Measurements from ENCODE around the gene CATSPERD. TPM values are rescaled to one million over a fixed set of nuclear protein-coding genes. Genes with fewer than 3 reads are reported as not detected.

CATSPERD gene
- total and polyA plus RNA-seq, 2 of the 4 experiments (the other 2 are of a cell fraction): not detected

- no peak for TF ChIP-seq NFE2L2 (IDR thresholded peaks at IDR 0.05; ENCODE audit: low read depth, low read length)
- no peak for TF ChIP-seq SMC3 (IDR thresholded peaks at IDR 0.05; ENCODE audit: low read depth, low read length)
- TF ChIP-seq ELK1 (IDR thresholded peaks at IDR 0.05; ENCODE audit: borderline replicate concordance, low read depth, low read length): no peak
These were observed 64.2 kb downstream of the CATSPERD start, which contains the start of gene PRR22 (continued) for GRCh38 chr19:5784581-5785147.

GRCh38 chr19:5785423-5785822 lies 65.0 kb downstream of the CATSPERD start:
- CTCF ChIA-PET: no interaction called here
- Histone ChIP-seq H3K9me3 (ENCODE audit: control insufficient read depth, insufficient read depth, low read length) (no peaks in the 10 kb centered on the region), H3K14ac (replicated peaks; ENCODE audit: low read depth, low read length) (no peak overlapping the region), H2AK5ac (ENCODE audit: low read depth, low read length) (no peak overlapping the region), H2AFZ (replicated peaks; ENCODE audit: low read length, poor library complexity) (no peak overlapping the region), H3K79me1 (ENCODE audit: low read depth in 1 of 2, low read length in 2 of 2) (peaks cover 0 to 11% of the 10 kb centered on the region in 2 experiments; a peak in 2 of 4 replicates), H2BK20ac (ENCODE audit: low read depth, low read length) (no peak overlapping the region), H3K4me3 (ENCODE audit: insufficient read depth, low read depth, low read length) (no peak overlapping the region), H2BK120ac (ENCODE audit: low read depth, low read length) (no peak overlapping the region), H4K20me1 (ENCODE audit: insufficient read depth, low read length) (peaks cover 7% of the 10 kb centered on the region), H3K9me1 (ENCODE audit: insufficient read depth, low read length) (0 out of 2 replicates have a peak, but pooled peaks cover 3% of the 10 kb centered on the region), H3K36me3 (ENCODE audit: control insufficient read depth, insufficient read depth, low read length) (peaks cover 47% of the 10 kb centered on the region), H3K23ac (ENCODE audit: low read depth, low read length) (no peak overlapping the region), H2BK15ac (ENCODE audit: low read depth, low read length) (no peak overlapping the region), H4K8ac (ENCODE audit: low read depth in 2 of 2, low read length in 2 of 2) (no peak overlapping the region), H3K18ac (ENCODE audit: low read depth, low read length) (no peak overlapping the region), H2AK9ac (replicated peaks; ENCODE audit: low read depth, low read length, poor library complexity) (no peak overlapping the region), H4K91ac (ENCODE audit: insufficient read depth, low read depth, low read length) (no peak overlapping the region), H3K9ac (ENCODE audit: low read depth, low read length) (no peak overlapping the region), H3K4me2 (ENCODE audit: low read depth, low read length) (no peak overlapping the region), H2BK5ac (ENCODE audit: low read depth, low read length, poor library complexity, severe bottlenecking) (no peak overlapping the region), H3K56ac (ENCODE audit: extremely low read depth, insufficient read depth, low read length) (no peak overlapping the region), H3K27ac (ENCODE audit: insufficient read depth, low read length) (no peak overlapping the region), H4K5ac (ENCODE audit: low read depth, low read length) (no peak overlapping the region), H3K4me1 (ENCODE audit: control insufficient read depth, insufficient read depth, low read length) (0 out of 2 replicates have a peak, but pooled peaks cover 2% of the 10 kb centered on the region), H3K4ac (ENCODE audit: low read depth, low read length) (no peak overlapping the region), H3K27me3 (ENCODE audit: control insufficient read depth, insufficient read depth, low read length) (no peaks in the 10 kb centered on the region)
- TF ChIP-seq, protein P1, sequence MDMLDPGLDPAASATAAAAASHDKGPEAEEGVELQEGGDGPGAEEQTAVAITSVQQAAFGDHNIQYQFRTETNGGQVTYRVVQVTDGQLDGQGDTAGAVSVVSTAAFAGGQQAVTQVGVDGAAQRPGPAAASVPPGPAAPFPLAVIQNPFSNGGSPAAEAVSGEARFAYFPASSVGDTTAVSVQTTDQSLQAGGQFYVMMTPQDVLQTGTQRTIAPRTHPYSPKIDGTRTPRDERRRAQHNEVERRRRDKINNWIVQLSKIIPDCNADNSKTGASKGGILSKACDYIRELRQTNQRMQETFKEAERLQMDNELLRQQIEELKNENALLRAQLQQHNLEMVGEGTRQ (IDR thresholded peaks at IDR 0.05; ENCODE audit: low read depth, low read length): no peak
- TF ChIP-seq CTCF (conservative IDR thresholded peaks at IDR 0.05; ENCODE audit: low read depth, low read length): no peak
- TF ChIP-seq BHLHE40 (IDR thresholded peaks at IDR 0.05; ENCODE audit: low read depth, low read length): no peak
- TF ChIP-seq CEBPB (IDR thresholded peaks at IDR 0.05; ENCODE audit: low read depth, low read length): no peak
- TF ChIP-seq RCOR1 (IDR thresholded peaks at IDR 0.05; ENCODE audit: insufficient replicate concordance, low read length): no peak
- intact Hi-C loops (cut with micrococcal nuclease): no loop called here
- BruUV-seq (replicated peaks): no TSS peak
- in situ Hi-C loops (cut with MboI; ENCODE audit: low sequenced_read_pairs): no loop called here
- dilution Hi-C loops (cut with HindIII; ENCODE audit: low sequenced_read_pairs, unreplicated experiment): no loop called here
- WGBS, 2 experiments (ENCODE audit: extremely low coverage in 2 of 2, insufficient read length in 1 of 2): 93% methylated on average over 27 of the region's 37 CpGs; no CpG with 5 or more reads in 1 of the 2 experiments
- ATAC-seq (ENCODE audit: low read depth): no peak
- POLR2A ChIA-PET (ENCODE audit: unreplicated experiment): no interaction called here
- DNase-seq: no peak
